Stimulated activated CD8-positive, alpha-beta memory T cell treated with anti-CD3 and anti-CD28 coated beads, Interleukin-12 subunit alpha, Interleukin-12 subunit beta, amount 100 ng/mL, for 1 hour (primary cell): ENCODE data around the gene LEFTY2.
"Not testable (repeated sequence)": the region's sequence is repeated elsewhere in the genome, so short reads cannot be mapped to it uniquely, and the experiment has no call there.

Experiments used
- DNase-seq: peaks from one replicate; pipeline ENCODE4 v3.0.0-alpha.2; 2020; ENCODE audit warnings: low read depth

LEFTY2 gene

GRCh38 chr1:225929462-225929861 lies 11.6 kb downstream of the LEFTY2 start:
- not testable (repeated sequence) for DNase-seq

- no peak for DNase-seq
These were observed 12.5 kb downstream of the LEFTY2 start for GRCh38 chr1:225928186-225929175.

- no peak for DNase-seq
These were observed 14.4 kb downstream of the LEFTY2 start for GRCh38 chr1:225926551-225927113.

GRCh38 chr1:225923692-225924555 lies 17.1 kb downstream of the LEFTY2 start, which contains the start of gene PYCR2:
Gene PYCR2, minus strand, starts transcription at chr1:225924250. Its CDS starts 140 bp downstream, at chr1:225924110.
- peak; percentile 85 for DNase-seq

GRCh38 chr1:225923381-225923691 lies 17.7 kb downstream of the LEFTY2 start:
- no peak for DNase-seq

- DNase-seq, result no peak
These were observed 19.0 kb downstream of the LEFTY2 start for GRCh38 chr1:225921734-225922709.

GRCh38 chr1:225919906-225920305 lies 21.1 kb downstream of the LEFTY2 start:
- no peak for DNase-seq

- DNase-seq, result no peak
These were observed 22.7 kb downstream of the LEFTY2 start for GRCh38 chr1:225918280-225918679.

GRCh38 chr1:225917536-225917935 lies 23.5 kb downstream of the LEFTY2 start:
- no peak for DNase-seq

GRCh38 chr1:225917101-225917500 lies 23.9 kb downstream of the LEFTY2 start:
- DNase-seq, result no peak

- no peak for DNase-seq
These were observed 25.5 kb downstream of the LEFTY2 start for GRCh38 chr1:225915538-225915991.

GRCh38 chr1:225914947-225915346 lies 26.1 kb downstream of the LEFTY2 start:
- no peak for DNase-seq

- DNase-seq, result no peak
These were observed 26.6 kb downstream of the LEFTY2 start for GRCh38 chr1:225914391-225914790.

GRCh38 chr1:225911191-225912130 lies 29.6 kb downstream of the LEFTY2 start:
- DNase-seq, result peak; percentile 46

- no peak for DNase-seq
These were observed 31.5 kb downstream of the LEFTY2 start for GRCh38 chr1:225909477-225909876.

GRCh38 chr1:225908773-225909172 lies 32.2 kb downstream of the LEFTY2 start:
- DNase-seq, result no peak

GRCh38 chr1:225908013-225908640 lies 32.9 kb downstream of the LEFTY2 start:
- DNase-seq, result no peak

GRCh38 chr1:225907341-225907740 lies 33.7 kb downstream of the LEFTY2 start:
- no peak for DNase-seq

GRCh38 chr1:225906467-225906866 lies 34.6 kb downstream of the LEFTY2 start:
- DNase-seq, result no peak
